T-cell (primary cell): ENCODE measurements around the gene MDFI. TPM values are rescaled to one million over a fixed set of nuclear protein-coding genes. Genes with fewer than 3 reads are reported as not detected.

ENCODE experiments used
- ATAC-seq, 4 experiments: fragments of 200-7000 bp in 3 of 4; fragments of 150-1000 bp in 1 of 4; cut with Tn5 transposase; replicated peaks in 1 of 4; 1 replicate in 3 of 4; 2 replicates in 1 of 4; pipeline ENCODE4 v1.10.0; 2021; ENCODE audit warnings: moderate library complexity in 3 of 4, mild to moderate bottlenecking in 2 of 4, moderate number of reproducible peaks in 1 of 4
- CTCF ChIA-PET, 2 donors: fragments of 300-600 bp; sonication (Branson Sonifier 250); formaldehyde crosslinking; loops; one replicate each; lab custom pipeline; 2022; ENCODE audit warnings: antibody characterized with exemption in 2 of 2; lab: Charles Lee
- POLR2A ChIA-PET, 2 donors: fragments of 300-600 bp; sonication (Branson Sonifier 250); formaldehyde crosslinking; loops; one replicate each; lab custom pipeline; 2022; ENCODE audit warnings: antibody characterized with exemption in 2 of 2; lab: Charles Lee
- DNase-seq, 35 experiments: peaks; one replicate each; pipeline versions ENCODE4 v3.0.0 to v3.0.0-alpha.2; 2013 to 2023
- H3K27ac ChIP-seq: one replicate; pipeline ENCODE4 v1.5.1; 2013; ENCODE audit warnings: low read length
- H3K27me3 ChIP-seq, 2 experiments: replicated peaks in 1 of 2; 1 replicate in 1 of 2; 2 replicates in 1 of 2; pipeline versions ENCODE4 v1.6.1 to v1.7.0; 2013; ENCODE audit warnings: low read length in 1 of 2, mixed read lengths in 1 of 2; ENCODE audit not compliant: control insufficient read depth in 2 of 2, insufficient read depth in 2 of 2; ENCODE audit errors: extremely low read depth in 1 of 2
- H3K36me3 ChIP-seq, 2 donors: 1 replicate in 1 of 2; 2 replicates in 1 of 2; pipeline versions ENCODE4 v1.6.1 to v1.7.0; 2013; ENCODE audit warnings: low read length in 1 of 2; ENCODE audit not compliant: control insufficient read depth in 2 of 2, insufficient read depth in 1 of 2; ENCODE audit errors: extremely low read depth in 1 of 2
- H3K4me1 ChIP-seq, 2 experiments: 1 replicate in 1 of 2; 2 replicates in 1 of 2; pipeline versions ENCODE4 v1.6.1 to v1.7.0; 2013; ENCODE audit warnings: low read length in 2 of 2, mixed read lengths in 1 of 2; ENCODE audit not compliant: insufficient read depth in 2 of 2, control insufficient read depth in 1 of 2; ENCODE audit errors: extremely low read depth in 1 of 2
- H3K4me3 ChIP-seq, 2 donors: 1 replicate in 1 of 2; 2 replicates in 1 of 2; pipeline versions ENCODE4 v1.5.1 to v1.7.0; 2013; ENCODE audit warnings: mild to moderate bottlenecking in 2 of 2, low read length in 1 of 2, moderate library complexity in 1 of 2; ENCODE audit not compliant: control insufficient read depth in 1 of 2; ENCODE audit errors: extremely low read depth in 1 of 2
- H3K9me3 ChIP-seq: 2 replicates; pipeline ENCODE4 v1.7.0; 2013
- H3K27ac Mint-ChIP-seq, 2 donors: one replicate each; pipeline ENCODE4 v1.8.0; 2020 to 2021; ENCODE audit warnings: mild to moderate bottlenecking in 2 of 2, mixed read lengths in 2 of 2
- H3K27me3 Mint-ChIP-seq, 2 donors: one replicate each; pipeline ENCODE4 v1.8.0; 2021 to 2022; ENCODE audit warnings: mixed read lengths in 2 of 2
- H3K36me3 Mint-ChIP-seq: one replicate; pipeline ENCODE4 v1.8.0; 2021; ENCODE audit warnings: mixed read lengths
- H3K4me1 Mint-ChIP-seq, 3 donors: one replicate each; pipeline ENCODE4 v1.8.0; 2020 to 2022; ENCODE audit warnings: mixed read lengths in 3 of 3, mild to moderate bottlenecking in 1 of 3
- H3K4me3 Mint-ChIP-seq, 3 donors: one replicate each; pipeline ENCODE4 v1.8.0; 2020 to 2022; ENCODE audit warnings: mild to moderate bottlenecking in 3 of 3, mixed read lengths in 3 of 3, moderate library complexity in 3 of 3
- H3K9me3 Mint-ChIP-seq, 3 donors: one replicate each; pipeline ENCODE4 v1.8.0; 2020 to 2022; ENCODE audit warnings: mixed read lengths in 3 of 3
- whole genome bisulfite sequencing: methylation state at CpG from one replicate; pipeline ENCODE4 v1.1.5; 2013; ENCODE audit warnings: missing lambda C conversion rate; ENCODE audit not compliant: insufficient coverage; 5-methylcytosine and 5-hydroxymethylcytosine counted together
- total RNA-seq, 35 experiments: library from RNA in 6 of 35; stranded (reverse) in 6 of 35; fragments of 120-200 nt in 1 of 35; gene quantifications; one replicate each; pipeline versions ENCODE4 v1.2.1 to v1.2.4 and lab custom pipeline; 2013 to 2026

MDFI gene, protein sequence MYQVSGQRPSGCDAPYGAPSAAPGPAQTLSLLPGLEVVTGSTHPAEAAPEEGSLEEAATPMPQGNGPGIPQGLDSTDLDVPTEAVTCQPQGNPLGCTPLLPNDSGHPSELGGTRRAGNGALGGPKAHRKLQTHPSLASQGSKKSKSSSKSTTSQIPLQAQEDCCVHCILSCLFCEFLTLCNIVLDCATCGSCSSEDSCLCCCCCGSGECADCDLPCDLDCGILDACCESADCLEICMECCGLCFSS
- total RNA-seq (not detected), total RNA-seq (lab: John Stamatoyannopoulos, UW) (0 to 0.18 (median 0) reads per million in 29 experiments)
- 0.13 TPM for total RNA-seq (2013)

DNA sequence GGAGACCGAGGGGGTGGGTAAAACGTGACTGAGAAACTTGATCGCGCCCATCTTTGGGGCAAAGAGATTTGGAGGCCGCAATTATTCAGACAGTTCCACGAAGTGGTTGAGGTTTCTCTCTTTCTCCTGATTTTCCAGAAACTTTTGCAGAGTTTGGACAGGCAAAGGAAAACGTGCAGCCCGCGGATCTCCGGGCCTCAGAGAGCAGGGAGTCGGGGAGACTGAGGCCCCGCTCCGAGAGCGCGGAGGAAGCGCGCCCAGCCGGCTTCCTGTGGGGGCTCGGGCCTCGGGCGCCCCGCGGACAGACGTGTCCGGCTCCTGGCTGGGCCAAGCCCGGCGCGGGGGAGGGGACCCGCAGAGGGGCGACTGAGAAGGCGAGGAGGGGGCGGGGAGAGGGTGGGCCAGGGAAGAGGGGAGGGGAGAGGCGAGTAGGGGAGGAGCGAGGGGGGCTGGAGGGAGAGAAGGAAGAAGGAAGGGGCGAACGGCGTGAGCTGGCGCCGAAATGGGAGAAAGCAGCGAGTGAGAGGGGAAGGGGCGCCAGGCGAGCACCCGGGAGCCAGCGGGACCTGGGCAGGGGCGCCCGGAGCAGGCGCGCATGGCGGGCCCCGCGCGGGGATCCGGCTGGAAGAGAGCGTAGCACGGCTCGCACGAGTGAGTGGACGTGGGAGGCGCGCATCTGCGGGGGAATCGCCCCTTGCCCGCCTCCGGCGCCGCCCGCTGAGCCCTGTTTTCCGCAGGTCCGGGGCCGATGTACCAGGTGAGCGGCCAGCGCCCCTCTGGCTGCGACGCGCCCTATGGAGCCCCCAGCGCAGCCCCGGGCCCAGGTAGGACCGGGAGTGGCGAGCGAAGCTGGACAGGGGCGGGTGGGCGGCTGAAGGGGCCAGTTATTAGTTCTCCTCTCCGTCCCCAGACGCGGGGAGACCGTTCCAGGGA, at the start of gene MDFI:
Gene MDFI, plus strand, starts transcription at position 467 of the 933 bp plus-strand sequence. Its CDS starts 282 bp downstream, at position 749.
- peaks cover 2 to 14% of the 10 kb centered on the region in 2 experiments for H3K4me1 ChIP-seq
- H3K9me3 Mint-ChIP-seq, result no peaks in the 10 kb centered on the region
- peak within 1 kb of the TSS in 1 of 2 donors; percentile 61 for H3K27ac Mint-ChIP-seq
- H3K4me3 ChIP-seq, result peak within 1 kb of the TSS in 1 of 2 donors; percentile 58
- H3K27ac ChIP-seq, result no peak within 1 kb of the TSS
- H3K27me3 ChIP-seq, result peaks cover 0 to 64% of the 10 kb centered on the region in 2 experiments
- H3K27me3 Mint-ChIP-seq, result peaks cover 40 to 71% of the 10 kb centered on the region in 2 donors
- ATAC-seq (peak in 2 of 4 experiments; percentile 32 to 42), DNase-seq (no peak)
- no peaks in the 10 kb centered on the region for H3K36me3 ChIP-seq
- ChIA-PET CTCF (no interaction called here), POLR2A (no interaction called here)
- H3K4me1 Mint-ChIP-seq, result peaks cover 5 to 12% (median 9%) of the 10 kb centered on the region in 3 donors
- no peaks in the 10 kb centered on the region for H3K9me3 ChIP-seq
- under 1% methylated on average over 82 of the region's 86 CpGs for WGBS
- H3K4me3 Mint-ChIP-seq, result peak within 1 kb of the TSS; percentile 55 to 59 (median 56)
- H3K36me3 Mint-ChIP-seq, result no peaks in the 10 kb centered on the region

GRCh38 chr6:41589223-41589622, 49.0 kb upstream of the MDFI start:
- Mint-ChIP-seq H3K27me3 (no peaks in the 10 kb centered on the region), H3K36me3 (peaks cover 12% of the 10 kb centered on the region), H3K4me1 (peaks cover 0 to 3% (median 0%) of the 10 kb centered on the region in 3 donors), H3K27ac (no peak overlapping the region), H3K9me3 (no peaks in the 10 kb centered on the region), H3K4me3 (no peak overlapping the region)
- peaks cover 0 to 17% of the 10 kb centered on the region in 2 experiments for H3K4me1 ChIP-seq
- 93% methylated on average over 2 of the region's 4 CpGs for WGBS
- no peak overlapping the region for H3K27ac ChIP-seq
- ATAC-seq (no peak), DNase-seq (no peak)
- peaks cover 0 to 2% of the 10 kb centered on the region in 2 experiments for H3K27me3 ChIP-seq
- H3K4me3 ChIP-seq, result no peak overlapping the region
- POLR2A ChIA-PET, result no interaction called here
- peaks cover 4 to 9% of the 10 kb centered on the region in 2 donors for H3K36me3 ChIP-seq
- CTCF ChIA-PET, result interaction anchor here in 1 of 2 donors (2.2 kb wide), 1 partner anchor 164 kb away, joined by 5 read pairs; no protein-coding TSS in a partner anchor
- no peaks in the 10 kb centered on the region for H3K9me3 ChIP-seq

DNA sequence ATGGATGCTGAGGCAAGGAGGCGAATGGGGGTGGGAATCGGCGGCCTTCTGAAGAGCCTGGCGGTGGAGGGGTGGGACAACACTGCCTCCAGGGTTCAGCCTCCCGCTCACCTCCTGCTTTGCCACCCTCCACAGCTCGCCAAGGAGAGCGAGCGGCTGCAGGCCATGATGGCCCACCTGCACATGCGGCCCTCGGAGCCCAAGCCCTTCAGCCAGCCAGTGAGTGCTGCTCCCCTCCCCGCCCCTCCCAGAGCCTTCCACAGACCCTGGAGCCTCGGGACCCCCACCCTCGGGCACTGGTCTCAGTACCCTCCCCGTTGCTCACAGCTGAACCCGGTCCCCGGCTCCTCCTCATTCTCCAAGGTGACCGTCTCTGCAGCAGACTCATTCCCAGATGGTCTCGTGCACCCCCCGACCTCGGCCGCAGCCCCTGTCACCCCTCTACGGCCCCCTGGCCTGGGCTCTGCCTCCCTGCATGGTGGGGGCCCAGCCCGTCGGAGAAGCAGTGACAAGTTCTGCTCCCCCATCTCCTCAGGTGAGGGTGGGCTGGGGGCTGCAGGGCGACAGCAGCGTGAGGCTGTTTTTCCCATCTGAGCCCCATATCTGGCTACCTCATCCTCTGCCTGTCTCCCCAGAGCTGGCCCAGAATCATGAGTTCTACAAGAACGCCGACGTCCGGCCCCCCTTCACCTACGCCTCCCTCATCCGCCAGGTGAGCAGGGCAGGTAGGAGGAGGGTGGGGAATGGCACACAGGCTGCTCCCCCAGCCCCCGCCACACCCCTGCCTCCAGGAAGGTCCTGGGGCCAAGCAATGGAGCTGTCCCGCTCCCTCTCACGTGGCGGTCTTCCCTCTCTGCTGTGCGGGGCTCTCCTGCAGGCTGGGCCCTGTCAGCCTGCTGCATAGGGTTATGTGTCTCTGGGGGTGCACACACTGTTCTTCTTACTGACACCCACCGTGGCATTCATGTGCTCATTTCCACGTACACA, 48.3 kb upstream of the MDFI start:
- H3K4me1 Mint-ChIP-seq, result peaks cover 0 to 3% (median 0%) of the 10 kb centered on the region in 3 donors
- no peaks in the 10 kb centered on the region for H3K27me3 Mint-ChIP-seq
- WGBS, result 95% methylated on average over 17 of the region's 39 CpGs
- H3K4me3 Mint-ChIP-seq, result no peak overlapping the region
- H3K27ac Mint-ChIP-seq, result no peak overlapping the region
- ATAC-seq (no peak), DNase-seq (no peak)
- H3K36me3 ChIP-seq, result peaks cover 4 to 9% of the 10 kb centered on the region in 2 donors
- no peak overlapping the region for H3K27ac ChIP-seq
- peaks cover 0 to 2% of the 10 kb centered on the region in 2 experiments for H3K27me3 ChIP-seq
- no peak overlapping the region for H3K4me3 ChIP-seq
- H3K9me3 ChIP-seq, result no peaks in the 10 kb centered on the region
- CTCF ChIA-PET, result no interaction called here
- peaks cover 12% of the 10 kb centered on the region for H3K36me3 Mint-ChIP-seq
- peaks cover 0 to 14% of the 10 kb centered on the region in 2 experiments for H3K4me1 ChIP-seq
- no peaks in the 10 kb centered on the region for H3K9me3 Mint-ChIP-seq
- POLR2A ChIA-PET, result no interaction called here

DNA sequence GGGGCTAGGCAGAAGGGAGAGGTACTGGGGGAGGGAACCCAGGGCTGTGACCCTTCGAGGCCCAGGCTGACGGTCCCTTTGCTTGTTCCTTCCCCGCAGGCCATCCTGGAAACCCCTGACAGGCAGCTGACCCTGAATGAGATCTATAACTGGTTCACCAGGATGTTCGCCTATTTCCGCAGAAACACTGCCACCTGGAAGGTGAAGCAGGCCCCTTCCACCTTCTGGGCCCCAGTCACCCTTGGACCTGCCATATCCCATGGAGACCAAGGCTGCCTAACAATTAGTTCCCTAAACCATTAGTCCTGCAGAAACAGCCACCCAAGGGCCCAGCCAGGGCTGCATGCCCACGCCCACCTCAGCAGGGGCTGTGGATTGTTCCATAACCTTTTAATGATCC, 47.1 kb upstream of the MDFI start:
- peaks cover 0 to 5% of the 10 kb centered on the region in 2 experiments for H3K4me1 ChIP-seq
- CTCF ChIA-PET, result no interaction called here
- DNase-seq (no peak), ATAC-seq (no peak)
- H3K4me3 Mint-ChIP-seq, result no peak overlapping the region
- POLR2A ChIA-PET, result interaction anchor here in 1 of 2 donors (0.5 kb wide), 1 partner anchor 124 kb away, joined by 4 read pairs; no protein-coding TSS in a partner anchor
- WGBS, result 86% methylated on average over 6 of the region's 6 CpGs
- H3K36me3 ChIP-seq, result peaks cover 4 to 9% of the 10 kb centered on the region in 2 donors
- H3K36me3 Mint-ChIP-seq, result peaks cover 12% of the 10 kb centered on the region
- H3K4me3 ChIP-seq, result no peak overlapping the region
- peaks cover 0 to 2% of the 10 kb centered on the region in 2 experiments for H3K27me3 ChIP-seq
- no peaks in the 10 kb centered on the region for H3K27me3 Mint-ChIP-seq
- no peak overlapping the region for H3K27ac Mint-ChIP-seq
- no peak overlapping the region for H3K27ac ChIP-seq
- no peaks in the 10 kb centered on the region for H3K9me3 Mint-ChIP-seq
- no peaks in the 10 kb centered on the region for H3K9me3 ChIP-seq
- no peaks in the 10 kb centered on the region for H3K4me1 Mint-ChIP-seq

GRCh38 chr6:41591859-41592502, 46.3 kb upstream of the MDFI start:
- peak; percentile 32 to 83 (median 71) for DNase-seq
- no CpG with 5 or more reads among the region's 7 CpGs for WGBS
- H3K4me3 ChIP-seq, result no peak overlapping the region
- H3K27me3 Mint-ChIP-seq, result no peaks in the 10 kb centered on the region
- H3K36me3 ChIP-seq, result peaks cover 4 to 12% of the 10 kb centered on the region in 2 donors
- peaks cover 0 to 5% of the 10 kb centered on the region in 2 experiments for H3K4me1 ChIP-seq
- ChIA-PET POLR2A (no interaction called here), CTCF (no interaction called here)
- peaks cover 18% of the 10 kb centered on the region for H3K36me3 Mint-ChIP-seq
- peaks cover 0 to 2% of the 10 kb centered on the region in 2 experiments for H3K27me3 ChIP-seq
- H3K27ac Mint-ChIP-seq, result no peak overlapping the region
- H3K4me3 Mint-ChIP-seq, result no peak overlapping the region
- no peaks in the 10 kb centered on the region for H3K9me3 ChIP-seq
- ATAC-seq, result peak; percentile 68 to 79 (median 74)
- no peaks in the 10 kb centered on the region for H3K9me3 Mint-ChIP-seq
- no peak overlapping the region for H3K27ac ChIP-seq
- H3K4me1 Mint-ChIP-seq, result no peaks in the 10 kb centered on the region
